PC-9 (cell line): ENCODE results near the gene GPBP1.

ENCODE experiments used
- EZH2 ChIP-seq: fragments of 200-600 bp; sonication (generic); IDR thresholded peaks from 2 replicates; pipeline ENCODE4 v1.8.0; 2017; ENCODE audit warnings: antibody characterized with exemption, low read depth
- TF ChIP-seq, protein P1 (sequence below): fragments of 200-600 bp; sonication (generic); conservative IDR thresholded peaks from 2 replicates; pipeline ENCODE4 v1.6.1; 2017; ENCODE audit warnings: mixed run types, antibody characterized with exemption, mild to moderate bottlenecking, moderate library complexity

DNA sequence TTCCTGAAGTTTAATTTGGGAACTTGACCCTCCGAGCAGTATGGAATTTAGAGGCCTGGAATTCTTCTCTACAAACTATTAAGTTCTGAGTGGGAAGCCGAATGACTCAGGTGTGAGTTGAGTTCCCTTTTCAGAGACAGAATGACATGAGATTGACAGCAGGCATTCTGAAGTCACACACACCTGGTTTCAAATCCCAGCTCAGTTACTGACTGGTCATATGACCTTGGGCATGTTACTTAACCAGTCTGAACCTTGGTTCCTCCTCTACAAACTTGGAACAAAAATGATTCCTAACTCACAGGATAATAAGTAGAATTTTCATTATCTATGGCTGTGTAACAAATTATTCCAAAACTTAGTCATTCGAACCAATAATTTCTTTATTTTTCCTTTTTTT lies 45.5 kb upstream of the GPBP1 start:
- no peak for TF ChIP-seq EZH2
- TF ChIP-seq, protein P1, sequence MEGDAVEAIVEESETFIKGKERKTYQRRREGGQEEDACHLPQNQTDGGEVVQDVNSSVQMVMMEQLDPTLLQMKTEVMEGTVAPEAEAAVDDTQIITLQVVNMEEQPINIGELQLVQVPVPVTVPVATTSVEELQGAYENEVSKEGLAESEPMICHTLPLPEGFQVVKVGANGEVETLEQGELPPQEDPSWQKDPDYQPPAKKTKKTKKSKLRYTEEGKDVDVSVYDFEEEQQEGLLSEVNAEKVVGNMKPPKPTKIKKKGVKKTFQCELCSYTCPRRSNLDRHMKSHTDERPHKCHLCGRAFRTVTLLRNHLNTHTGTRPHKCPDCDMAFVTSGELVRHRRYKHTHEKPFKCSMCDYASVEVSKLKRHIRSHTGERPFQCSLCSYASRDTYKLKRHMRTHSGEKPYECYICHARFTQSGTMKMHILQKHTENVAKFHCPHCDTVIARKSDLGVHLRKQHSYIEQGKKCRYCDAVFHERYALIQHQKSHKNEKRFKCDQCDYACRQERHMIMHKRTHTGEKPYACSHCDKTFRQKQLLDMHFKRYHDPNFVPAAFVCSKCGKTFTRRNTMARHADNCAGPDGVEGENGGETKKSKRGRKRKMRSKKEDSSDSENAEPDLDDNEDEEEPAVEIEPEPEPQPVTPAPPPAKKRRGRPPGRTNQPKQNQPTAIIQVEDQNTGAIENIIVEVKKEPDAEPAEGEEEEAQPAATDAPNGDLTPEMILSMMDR, result no peak
